ENCODE measurements around the gene MORN1.

The MORN1 gene

GRCh38 chr1:2404142-2404889, 13.0 kb upstream of the MORN1 start:
- DNase-seq = no peak

- no peak for DNase-seq
Observed at GRCh38 chr1:2403273-2403672, 11.9 kb upstream of the MORN1 start.

GRCh38 chr1:2402420-2402819, 11.1 kb upstream of the MORN1 start:
- no peak for DNase-seq

DNA sequence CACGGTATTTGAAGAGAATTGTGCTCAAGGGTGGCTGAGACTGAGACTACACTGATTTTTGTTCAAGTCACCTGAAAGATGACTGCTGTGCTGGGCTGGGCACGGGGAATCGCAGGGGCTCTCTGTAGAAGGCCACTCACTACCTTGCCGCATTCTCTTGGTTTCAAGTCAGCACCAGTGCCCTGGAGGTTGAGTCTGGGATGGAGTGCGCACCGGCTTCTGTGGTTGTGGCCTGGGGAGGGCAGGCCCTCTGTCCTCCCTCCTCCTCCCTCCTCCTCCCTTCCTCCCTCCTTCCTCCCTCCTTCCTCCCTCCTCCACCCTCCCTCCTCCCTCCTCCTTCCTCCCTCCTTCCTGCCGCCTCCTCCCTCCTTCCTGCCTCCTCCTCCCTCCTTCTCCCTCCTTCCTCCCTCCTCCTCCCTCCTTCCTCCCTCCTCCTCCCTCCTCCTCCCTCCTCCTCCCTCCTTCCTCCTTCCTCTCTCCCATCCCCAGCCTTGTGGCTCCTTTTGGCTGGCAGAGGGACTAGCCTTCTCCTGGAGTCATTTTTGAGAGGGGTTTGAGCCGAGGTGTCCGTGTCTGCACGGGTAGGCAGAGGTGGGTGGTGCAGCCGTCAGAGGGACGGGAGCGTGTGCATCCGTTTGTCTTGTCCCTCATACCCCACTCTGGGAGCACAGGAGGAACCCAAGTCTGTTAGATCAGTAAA, 9.7 kb upstream of the MORN1 start:
- no peak for DNase-seq

GRCh38 chr1:2400576-2400909, 9.2 kb upstream of the MORN1 start:
- DNase-seq = no peak

DNA sequence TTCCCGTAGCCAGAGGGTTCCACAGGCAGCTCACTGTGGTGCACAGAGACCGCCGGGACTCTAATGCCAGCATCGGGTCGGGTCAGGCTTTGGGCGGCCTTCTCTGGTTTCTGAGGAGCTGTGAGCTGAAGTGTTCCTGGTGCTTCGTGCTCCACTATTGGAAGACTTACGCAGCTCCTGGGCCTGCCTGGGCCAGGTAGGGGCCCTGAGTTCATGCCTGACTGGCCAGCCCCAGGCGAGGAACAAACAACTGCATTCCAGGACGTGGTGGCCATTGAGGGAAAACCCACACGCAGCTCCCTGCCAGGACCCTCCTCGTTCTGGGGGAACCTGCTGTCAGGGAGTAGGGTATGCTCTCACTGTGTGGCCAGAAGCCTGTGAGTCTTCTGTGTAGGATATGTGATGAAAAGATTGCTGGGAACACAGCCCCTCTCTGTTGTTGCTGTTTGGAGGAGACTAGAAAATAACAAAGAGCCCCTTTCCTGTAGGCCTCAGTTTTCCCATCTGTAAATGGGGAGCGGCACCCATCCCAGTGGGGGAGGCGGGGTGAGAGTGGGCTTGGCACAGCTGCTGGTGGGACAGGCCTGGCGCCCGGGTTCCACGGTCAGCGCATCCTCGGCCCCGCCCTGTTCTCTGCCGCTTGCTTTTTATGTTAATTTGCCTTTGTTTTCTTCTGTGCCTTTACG, 8.7 kb upstream of the MORN1 start:
- DNase-seq = no peak

- no peak for DNase-seq
Observed at GRCh38 chr1:2398871-2399270, 7.5 kb upstream of the MORN1 start.

DNA sequence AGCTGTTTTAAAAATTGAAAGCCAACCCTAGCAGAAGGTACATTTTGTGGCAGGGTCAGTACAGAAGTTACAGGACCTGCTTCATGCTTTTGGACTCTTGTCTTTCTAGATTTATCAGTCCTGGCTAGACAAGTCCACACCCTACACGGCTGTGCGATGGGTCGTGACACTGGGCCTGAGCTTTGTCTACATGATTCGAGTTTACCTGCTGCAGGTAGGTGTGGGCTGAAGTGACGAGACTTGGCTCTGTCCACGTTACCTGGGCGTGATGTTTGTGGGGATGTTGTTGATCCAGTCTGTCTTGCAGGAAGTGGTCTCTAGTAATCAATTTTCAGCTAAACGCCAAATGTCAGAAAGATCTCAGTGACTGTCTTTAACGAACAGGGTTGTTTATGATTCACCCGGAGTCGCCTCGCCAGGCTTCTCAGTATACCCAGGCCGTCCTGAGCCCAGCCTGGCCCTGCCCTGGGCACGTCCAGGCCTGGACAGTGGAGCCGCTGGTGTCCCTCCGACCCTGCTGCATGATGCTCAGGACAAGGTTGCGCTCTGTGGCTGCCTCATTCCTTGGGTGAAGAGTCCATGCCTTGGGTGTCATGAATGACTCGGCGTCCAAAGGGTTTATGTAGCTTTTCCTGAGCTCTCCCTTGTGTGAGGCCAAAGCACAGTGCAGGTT, 5.8 kb upstream of the MORN1 start:
- no peak for DNase-seq

DNA sequence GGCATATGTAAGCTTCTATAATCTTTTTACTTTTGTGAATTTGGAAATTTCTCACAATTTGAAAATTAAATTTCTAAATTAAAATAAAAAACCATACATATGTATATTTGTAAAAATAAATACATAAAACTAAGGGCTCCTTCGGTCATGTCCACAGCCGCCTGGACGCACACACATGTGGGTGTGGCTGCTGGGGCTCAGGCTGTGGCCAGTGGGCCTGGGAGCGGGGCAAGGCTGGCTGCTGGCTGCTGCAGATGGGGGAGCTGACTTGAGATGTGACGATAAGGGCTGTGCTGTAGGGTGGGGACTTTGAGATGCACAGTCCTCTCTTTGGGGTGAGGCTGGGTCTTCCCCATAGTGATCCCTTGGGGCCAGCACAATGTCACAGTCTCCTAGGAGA, 5.1 kb upstream of the MORN1 start:
- DNase-seq = no peak

GRCh38 chr1:2396059-2396458, 4.7 kb upstream of the MORN1 start:
- DNase-seq = no peak

DNA sequence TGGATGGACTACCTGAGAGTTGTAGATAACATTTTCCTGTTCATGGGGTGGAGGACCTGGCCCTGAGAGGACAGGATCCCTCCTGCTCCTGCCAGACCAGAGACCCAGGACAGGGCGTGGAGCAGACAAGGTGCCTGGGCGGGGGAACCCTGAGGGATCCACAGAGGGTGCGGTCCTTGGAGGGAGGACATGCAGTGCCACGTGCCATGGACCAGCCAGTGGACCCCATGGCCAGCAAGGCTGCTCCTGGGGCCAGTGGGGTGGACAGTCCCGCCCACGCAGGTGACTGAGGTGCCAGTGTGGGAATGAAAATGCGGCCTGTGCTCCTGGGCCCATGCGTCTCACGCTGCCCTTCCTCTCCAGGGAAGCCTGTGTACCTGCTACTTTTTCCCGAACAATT, 3.9 kb upstream of the MORN1 start:
- no peak for DNase-seq

GRCh38 chr1:2394761-2395160, 3.4 kb upstream of the MORN1 start:
- no peak for DNase-seq

DNA sequence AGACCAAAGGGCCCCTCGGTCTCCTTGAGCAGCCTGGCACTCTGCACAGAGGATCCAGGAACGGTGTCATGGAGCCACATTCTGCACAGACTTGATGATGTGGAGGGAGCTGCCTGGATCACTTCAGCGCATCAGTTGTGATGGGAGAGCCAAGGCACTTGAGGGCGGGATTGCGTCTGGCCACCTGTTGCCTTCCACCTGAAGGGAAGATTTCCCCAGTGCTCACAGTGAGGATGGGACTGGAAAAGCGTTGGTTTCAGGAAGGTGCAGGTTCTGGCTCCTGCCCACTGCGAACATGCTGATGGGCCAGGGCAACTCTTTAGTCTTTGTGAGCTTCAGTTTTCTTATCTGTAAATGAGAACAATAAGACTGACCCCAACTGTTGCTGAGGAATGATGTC, 2.9 kb upstream of the MORN1 start:
- no peak for DNase-seq

- DNase-seq = no peak
Observed at GRCh38 chr1:2393471-2393877, 2.1 kb upstream of the MORN1 start.

DNA sequence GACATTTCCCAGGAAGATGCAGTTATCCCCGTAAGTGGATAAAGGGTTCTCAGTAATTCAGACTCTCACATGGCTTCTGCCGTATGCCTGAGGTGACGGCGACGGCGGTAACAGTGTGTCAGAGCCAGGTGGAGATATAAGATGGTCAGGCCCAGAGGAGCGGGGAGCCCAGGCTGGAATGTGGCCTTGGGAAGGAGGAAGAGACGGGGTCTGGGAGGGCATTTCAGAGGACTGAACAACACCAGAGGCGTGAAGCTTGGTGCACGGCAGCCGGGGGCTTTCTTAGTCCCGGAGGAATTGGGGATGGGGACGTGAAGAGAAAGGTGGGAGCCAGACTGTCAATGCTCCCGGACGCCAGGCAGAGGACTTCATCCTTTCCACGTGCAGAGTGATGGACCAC, 1.3 kb upstream of the MORN1 start:
- DNase-seq = no peak

- DNase-seq = no peak
Observed at GRCh38 chr1:2391931-2392509, 666 bp upstream of the MORN1 start.

- no peak for DNase-seq
Observed at GRCh38 chr1:2389644-2390043, 1.7 kb downstream of the MORN1 start.

DNA sequence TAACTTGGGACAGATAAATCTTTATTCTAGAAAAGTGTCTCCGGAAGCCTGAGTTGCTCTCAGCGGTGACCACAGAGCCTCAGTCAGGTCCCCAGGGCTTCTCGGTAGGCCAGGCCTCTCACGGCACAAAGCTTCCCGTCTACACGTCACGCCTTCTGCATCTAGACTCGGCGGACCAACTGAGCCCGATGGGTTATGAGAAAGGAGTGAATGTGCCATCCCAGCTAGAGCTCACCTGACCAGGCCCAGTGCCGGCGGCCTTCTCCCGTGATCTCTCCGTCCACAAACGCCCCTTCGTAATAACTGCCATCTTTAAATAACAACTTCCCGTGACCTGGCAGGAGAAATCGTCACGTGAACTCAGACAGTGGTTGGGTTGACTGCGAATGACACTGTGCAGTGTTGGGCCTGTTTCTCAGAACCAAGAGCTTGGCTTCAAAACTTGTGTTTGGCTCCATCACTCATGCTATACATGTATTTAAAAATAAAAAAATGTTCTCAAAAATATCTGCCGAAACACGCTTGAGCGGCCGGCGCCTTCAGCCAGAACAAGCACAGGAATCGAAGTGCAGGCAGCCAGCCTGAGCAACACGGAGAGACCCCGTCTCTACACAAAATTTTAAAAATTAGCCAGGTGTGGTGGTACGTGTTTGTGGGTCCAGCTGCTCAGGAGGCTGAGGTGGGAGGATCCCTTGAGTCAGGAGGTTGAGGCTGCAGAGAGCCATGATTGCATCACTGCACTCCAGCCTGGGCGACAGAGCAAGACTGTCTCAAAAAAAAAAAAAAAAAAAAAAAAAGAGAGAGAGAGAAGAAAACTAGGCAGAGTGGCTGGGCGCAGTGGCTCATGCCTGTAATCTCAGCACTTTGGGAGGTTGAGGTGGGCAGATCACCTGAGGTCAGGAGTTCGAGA, 3.1 kb downstream of the MORN1 start:
- DNase-seq = no peak

DNA sequence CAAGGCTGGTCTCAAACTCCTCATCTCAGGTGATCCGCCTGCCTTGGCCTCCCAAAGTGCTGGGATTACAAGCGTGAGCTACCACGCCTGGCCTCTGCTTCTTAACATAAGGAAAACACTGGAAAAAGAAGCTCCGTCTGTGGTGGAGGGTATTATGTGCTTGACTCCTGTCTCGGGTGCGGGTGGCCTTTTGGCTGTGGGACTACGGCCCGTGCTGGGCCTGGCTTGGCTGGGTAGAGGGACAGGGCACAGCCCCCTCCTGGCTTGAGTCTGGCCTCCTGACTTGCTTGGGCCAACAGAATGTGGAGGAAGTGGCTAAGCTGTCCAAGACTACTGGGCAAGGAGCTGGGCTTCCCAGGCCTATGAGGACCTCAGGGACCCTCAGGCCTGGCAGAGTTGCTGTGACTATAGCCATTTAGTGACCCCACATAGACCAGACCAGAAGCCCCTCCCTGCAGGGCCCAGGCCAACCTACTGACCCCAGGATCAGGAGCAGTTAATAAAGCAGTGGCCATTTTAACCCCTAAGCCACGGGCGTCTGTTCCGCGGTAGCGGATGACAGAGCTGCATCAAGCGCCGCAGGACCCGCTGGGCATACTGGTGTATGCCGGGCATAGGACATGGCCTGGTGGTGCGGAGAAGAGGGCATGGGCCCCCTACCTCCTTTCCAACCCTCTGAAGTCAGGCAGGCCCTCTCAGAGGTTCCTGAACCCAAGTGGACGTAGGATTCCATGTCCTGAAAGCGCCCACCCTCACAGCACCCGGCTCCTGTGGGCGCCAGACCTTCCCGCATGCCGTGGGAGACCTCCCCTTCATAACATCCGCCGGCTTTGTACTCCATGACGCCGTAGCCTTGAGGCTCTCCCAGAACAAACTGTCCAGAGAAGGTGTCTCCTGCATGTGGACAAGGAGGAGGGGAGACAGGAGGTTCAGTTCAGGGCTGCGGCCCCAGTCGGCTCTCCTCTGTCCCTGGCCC, 4.4 kb downstream of the MORN1 start:
- DNase-seq = no peak

DNA sequence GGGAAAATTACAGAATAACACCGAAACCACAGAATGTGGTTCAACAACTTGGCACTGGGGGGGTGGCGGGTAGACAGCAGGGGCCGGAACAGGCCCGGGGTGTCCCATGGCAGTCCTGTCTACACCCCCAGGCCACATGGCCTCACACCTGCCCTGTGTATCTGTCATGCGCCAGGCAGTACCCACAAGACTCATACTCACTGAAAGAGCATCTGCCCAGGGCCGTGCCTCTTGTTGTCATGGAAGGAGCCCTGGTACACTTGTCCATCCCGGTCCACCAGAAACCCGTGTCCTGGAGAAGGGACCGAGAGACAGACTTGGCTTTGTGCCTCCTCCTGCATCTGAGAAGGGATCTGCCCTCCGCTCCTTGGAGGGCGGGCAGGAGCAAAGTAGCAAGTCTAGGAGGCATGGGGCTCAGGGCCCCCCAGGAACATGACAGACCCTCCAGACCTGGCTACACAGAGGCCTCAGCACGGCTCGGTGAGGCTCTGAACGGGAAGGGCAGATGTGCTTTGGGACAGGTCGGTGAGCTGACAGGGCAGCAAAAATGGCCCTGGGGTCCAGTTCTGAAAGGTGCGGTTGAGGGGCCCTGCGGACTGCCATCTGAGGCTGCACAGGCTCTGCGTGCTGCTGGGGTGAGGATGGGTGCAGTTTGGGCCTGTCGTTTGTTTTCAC, 5.6 kb downstream of the MORN1 start:
- DNase-seq = no peak
